ENCODE results near the gene CAMK1D.

DNA sequence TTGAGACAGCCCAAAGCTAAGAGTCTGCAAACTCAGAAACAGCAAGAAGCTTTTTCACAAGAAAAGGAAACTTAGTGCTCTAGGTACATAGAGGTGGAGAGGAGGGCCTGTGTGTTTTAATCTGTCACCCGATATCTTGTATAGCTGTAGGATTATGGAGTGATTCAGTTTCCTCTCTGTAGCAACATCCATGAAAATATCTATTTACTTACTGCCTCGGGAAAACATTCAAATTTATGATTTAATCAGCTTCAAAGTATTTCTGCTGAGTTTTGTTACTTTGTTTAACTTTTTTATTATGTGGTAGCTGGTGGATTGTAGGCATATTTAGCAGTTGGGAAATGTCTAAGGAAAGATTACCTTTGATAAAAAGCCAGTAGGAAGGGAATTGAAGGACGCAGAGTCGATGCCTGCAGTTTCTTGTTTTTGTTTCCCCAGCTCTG is 360.2 kb downstream of the CAMK1D start:
- no peak for TF ChIP-seq CTCF (IDR thresholded peaks at IDR 0.05 in 4 of 5, conservative IDR thresholded peaks at IDR 0.05 in 1 of 5)
- no peak for TF ChIP-seq POLR2A (IDR thresholded peaks at IDR 0.05)

Data from gastrocnemius medialis (tissue), 4 donors.